GM08714 (cell line): ENCODE results near the gene PDE4B.

Source experiments
- H3K4me3 ChIP-seq: fragments of 200-500 bp; sonication (Bioruptor generic); 2 replicates; pipeline ENCODE4 v1.5.1; 2014; ENCODE audit warnings: mild to moderate bottlenecking, low read length, inconsistent platforms
- ZNF274 ChIP-seq: IDR thresholded peaks from 2 replicates; pipeline ENCODE4 v1.6.1; 2012; ENCODE audit warnings: mild to moderate bottlenecking, low read depth, low read length

Gene PDE4B

GRCh38 chr1:66359269-66359668 is 566.6 kb downstream of the PDE4B start:
- TF ChIP-seq ZNF274: no peak

DNA sequence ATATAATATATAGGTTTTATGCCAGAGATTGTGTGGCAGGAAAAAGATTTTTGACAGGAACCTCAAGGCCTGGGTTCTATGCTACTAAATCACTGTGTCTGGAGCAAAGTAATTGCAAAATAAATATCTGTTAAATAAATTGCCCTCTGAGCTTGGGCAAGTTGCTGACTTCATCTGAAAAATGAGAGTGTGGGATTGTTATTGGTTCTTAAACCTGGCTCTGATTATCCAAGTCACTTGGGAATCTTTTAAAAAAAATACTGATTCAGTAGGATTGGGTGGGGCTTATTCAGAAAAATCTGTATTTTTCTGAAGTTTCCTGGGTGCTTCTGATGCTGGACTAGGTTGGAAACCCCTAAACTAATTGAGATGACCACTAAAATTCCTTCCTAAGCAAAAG is 567.1 kb downstream of the PDE4B start:
- no peak for TF ChIP-seq ZNF274
- H3K4me3 ChIP-seq: no peak overlapping the region

More at GRCh38 chr1:66359269-66359668, 566.6 kb downstream of the PDE4B start:
- no peak overlapping the region for H3K4me3 ChIP-seq

DNA sequence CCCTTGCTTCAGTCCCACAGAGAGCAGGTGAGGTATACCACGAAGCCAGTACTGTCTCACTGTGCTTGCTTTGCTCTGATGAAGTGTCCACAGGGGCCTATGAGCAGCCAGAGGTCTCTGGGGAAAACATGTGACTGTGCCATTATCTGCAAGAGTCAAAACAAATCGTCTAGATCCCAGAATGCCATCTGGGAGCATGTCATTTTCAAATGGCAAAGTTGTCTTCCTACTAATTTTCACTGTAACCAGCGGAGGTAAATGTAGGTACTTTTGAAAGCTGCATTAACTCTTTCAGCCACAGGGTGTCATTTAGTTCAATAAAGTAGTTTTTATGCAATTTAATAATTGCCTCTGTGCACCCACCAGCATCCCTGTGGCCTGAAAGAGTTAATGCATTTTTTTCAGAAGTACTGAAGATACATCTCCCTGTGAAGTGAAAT is 567.6 kb downstream of the PDE4B start:
- H3K4me3 ChIP-seq: no peak overlapping the region
- no peak for TF ChIP-seq ZNF274

GRCh38 chr1:66364578-66365391 is 572.1 kb downstream of the PDE4B start:
- H3K4me3 ChIP-seq: peak overlapping the region; percentile 34; the same call in 1 of the 2 replicates
- no peak for TF ChIP-seq ZNF274

GRCh38 chr1:66365635-66366034 is 572.9 kb downstream of the PDE4B start:
- no peak overlapping the region for H3K4me3 ChIP-seq
- no peak for TF ChIP-seq ZNF274

DNA sequence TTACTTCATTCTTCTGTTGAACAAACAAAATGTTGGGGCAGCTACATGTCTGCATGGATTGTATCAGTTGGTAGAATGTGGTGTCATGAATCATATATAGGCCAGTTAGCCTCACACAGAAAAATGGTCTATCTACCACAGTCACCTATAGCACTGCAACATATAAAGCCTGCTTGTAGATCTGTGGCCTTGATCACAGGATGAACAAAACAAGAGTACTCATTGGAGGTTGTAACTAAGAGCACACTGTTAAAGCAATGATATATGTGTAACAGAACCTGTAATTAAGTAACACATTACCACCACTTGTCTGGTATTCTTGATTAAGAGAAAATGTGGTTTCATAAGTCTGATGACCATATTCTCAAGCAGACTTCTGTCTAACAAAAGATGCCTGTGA is 573.9 kb downstream of the PDE4B start:
- H3K4me3 ChIP-seq: no peak overlapping the region
- no peak for TF ChIP-seq ZNF274

DNA sequence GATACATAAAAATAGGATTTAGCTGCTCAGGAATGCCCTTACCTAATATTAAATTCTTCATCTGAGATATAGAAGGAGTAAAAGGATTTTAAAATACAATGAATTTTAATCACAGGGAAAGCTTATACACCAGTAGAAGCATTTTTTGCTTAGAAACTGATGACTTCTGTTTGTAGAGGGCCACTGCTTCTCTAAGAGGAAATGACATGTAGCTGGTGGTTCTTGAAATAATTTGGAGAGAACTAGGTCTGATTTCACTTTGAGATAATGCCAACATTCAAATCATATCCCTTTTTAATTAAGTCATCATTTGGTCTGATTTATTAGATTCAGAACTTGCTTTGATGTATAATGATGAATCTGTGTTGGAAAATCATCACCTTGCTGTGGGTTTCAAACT is 574.7 kb downstream of the PDE4B start:
- TF ChIP-seq ZNF274: no peak

GRCh38 chr1:66368261-66368660 is 575.6 kb downstream of the PDE4B start:
- no peak for TF ChIP-seq ZNF274

More for the DNA sequence above, 574.7 kb downstream of the PDE4B start:
- no peak overlapping the region for H3K4me3 ChIP-seq

GRCh38 chr1:66370462-66370971 is 577.8 kb downstream of the PDE4B start:
- H3K4me3 ChIP-seq: no peak overlapping the region; the same call in 1 of the 2 replicates
- no peak for TF ChIP-seq ZNF274

More at GRCh38 chr1:66368261-66368660, 575.6 kb downstream of the PDE4B start:
- no peak overlapping the region for H3K4me3 ChIP-seq

- no peak for TF ChIP-seq ZNF274
- no peak overlapping the region; the same call in 1 of the 2 replicates for H3K4me3 ChIP-seq
Observed at GRCh38 chr1:66371233-66372005, 578.7 kb downstream of the PDE4B start.

GRCh38 chr1:66372522-66373101 is 579.9 kb downstream of the PDE4B start:
- TF ChIP-seq ZNF274: no peak
- peak overlapping the region; percentile 8; the same call in 1 of the 2 replicates for H3K4me3 ChIP-seq

- H3K4me3 ChIP-seq: peak overlapping the region; percentile 5; the same call in 1 of the 2 replicates
- TF ChIP-seq ZNF274: no peak
Observed at GRCh38 chr1:66373157-66373591, 580.5 kb downstream of the PDE4B start.

GRCh38 chr1:66374148-66374547 is 581.5 kb downstream of the PDE4B start:
- no peak for TF ChIP-seq ZNF274

GRCh38 chr1:66374561-66375111 is 581.9 kb downstream of the PDE4B start:
- TF ChIP-seq ZNF274: no peak
- no peak overlapping the region for H3K4me3 ChIP-seq

More at GRCh38 chr1:66374148-66374547, 581.5 kb downstream of the PDE4B start:
- peak overlapping the region; percentile 19; the same call in 1 of the 2 replicates for H3K4me3 ChIP-seq
